Measurements from ENCODE around the gene ERO1B. TPM values are rescaled to one million over a fixed set of nuclear protein-coding genes. Genes with fewer than 3 reads are reported as not detected.

Gene ERO1B
- total and polyA plus RNA-seq, 4 donors, result 1.9 to 12.9 (median 9.2) TPM

DNA sequence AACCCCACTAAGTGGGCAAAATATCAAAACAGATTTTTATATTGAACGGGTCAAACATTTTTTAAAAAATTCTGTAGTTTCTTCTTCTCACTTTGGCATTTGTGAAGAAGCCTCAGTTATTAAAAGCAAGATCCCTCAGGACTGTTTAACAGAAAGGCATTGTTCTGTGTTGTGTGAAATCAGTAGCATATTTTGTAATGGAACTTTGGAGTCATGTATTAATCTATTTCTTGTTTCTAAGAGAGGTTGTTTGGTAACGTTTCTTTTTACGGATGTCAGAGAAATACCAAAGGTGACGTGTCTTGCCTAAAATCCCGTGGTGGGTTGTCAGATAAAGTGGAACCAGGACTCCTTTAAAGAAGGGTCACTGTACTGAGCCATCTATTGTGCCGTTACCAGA, 115.7 kb downstream of the ERO1B start:
- no peaks in the 10 kb centered on the region for H3K36me3 ChIP-seq (ENCODE audit: control insufficient read depth in 1 of 2, insufficient read depth in 2 of 2, low read length in 1 of 2)
- no peaks in the 10 kb centered on the region for H3K4me1 ChIP-seq (ENCODE audit: control insufficient read depth in 1 of 2, insufficient read depth in 2 of 2, low read length in 2 of 2)
- intact Hi-C loops (cut with DNase I), result no loop called here
- H3K9me3 ChIP-seq (ENCODE audit: control insufficient read depth, low read length), result peaks cover 3% of the 10 kb centered on the region
- 92 to 94% methylated on average over 6 of the region's 6 CpGs for WGBS, 2 donors
- ATAC-seq (ENCODE audit: low FRiP score), result no peak
- no peak overlapping the region for H3K27ac ChIP-seq (ENCODE audit: low read depth in 1 of 2, low read length in 2 of 2)
- peaks cover 0 to 1% of the 10 kb centered on the region in 2 donors for H3K27me3 ChIP-seq (ENCODE audit: control insufficient read depth in 1 of 2, insufficient read depth in 2 of 2, low read length in 1 of 2)
- DNase-seq, result no peak
- H3K4me3 ChIP-seq (ENCODE audit: low read length in 2 of 2), result no peak overlapping the region

Other genes starting within 250 kb of the ERO1B start
- 10 to 100 TPM; 63.3 to 69.5 TPM for gene NID1, start 216.9 kb downstream of the ERO1B start, total RNA-seq
- gene NID1, start 216.9 kb downstream of the ERO1B start, polyA plus RNA-seq, result 10 to 100 TPM; 11.0 to 57.5 TPM
- gene GPR137B, start 139.4 kb downstream of the ERO1B start, total RNA-seq, result 10 to 100 TPM; 19.2 to 21.3 TPM
- gene GPR137B, start 139.4 kb downstream of the ERO1B start, polyA plus RNA-seq, result 10 to 100 TPM; 15.4 to 19.8 TPM
- under 1 TPM; 0.27 to 0.58 TPM for gene EDARADD, start 112.3 kb upstream of the ERO1B start, total RNA-seq
- under 1 TPM; 0.25 to 0.59 TPM for gene EDARADD, start 112.3 kb upstream of the ERO1B start, polyA plus RNA-seq
- 10 to 100 TPM; 38.9 to 75.5 TPM for gene LGALS8, start 242.0 kb upstream of the ERO1B start, total RNA-seq
- gene LGALS8, start 242.0 kb upstream of the ERO1B start, polyA plus RNA-seq, result 10 to 100 TPM; 13.6 to 43.1 TPM

Data from aorta (tissue), 5 donors.